ENCODE measurements around the gene PFKM.

GRCh38 chr12:48074266-48074665, 44.9 kb upstream of the PFKM start:
- TF ChIP-seq CTCF (conservative IDR thresholded peaks at IDR 0.05) (no peak), ZFX (IDR thresholded peaks at IDR 0.05) (no peak)
